DOHH2 (cell line): ENCODE data around the gene ALAS1.

Experiments used
- CTCF ChIP-seq: fragments of 200-600 bp; sonication (generic); IDR thresholded peaks from one replicate; pipeline ENCODE4 v1.5.1; 2014; ENCODE audit warnings: antibody characterized with exemption, mild to moderate bottlenecking, low read depth, low read length; ENCODE audit not compliant: poor library complexity, severe bottlenecking
- EZH2phosphoT487 ChIP-seq: fragments of 200-600 bp; sonication (generic); IDR thresholded peaks from 2 replicates; pipeline ENCODE4 v1.6.1; 2017; ENCODE audit warnings: borderline replicate concordance, mild to moderate bottlenecking, antibody characterized with exemption, low read length, moderate library complexity, mixed read lengths

- TF ChIP-seq CTCF: no peak
- no peak for TF ChIP-seq EZH2phosphoT487
Measured at GRCh38 chr3:52208556-52208955, 10.6 kb downstream of the ALAS1 start.
